Nephron (organoid): ENCODE measurements around the gene SPEM3.
"Not testable (repeated sequence)": the region's sequence is repeated elsewhere in the genome, so short reads cannot be mapped to it uniquely, and the experiment has no call there.

ENCODE experiments used
- H3K27ac Mint-ChIP-seq, 3 experiments: 2 replicates each; pipeline ENCODE4 v1.8.0; 2020; ENCODE audit warnings: mixed read lengths in 3 of 3, mild to moderate bottlenecking in 2 of 3, moderate library complexity in 1 of 3
- H3K27me3 Mint-ChIP-seq: 2 replicates; pipeline ENCODE4 v1.8.0; 2021; ENCODE audit warnings: low read depth, mild to moderate bottlenecking, moderate library complexity, mixed read lengths
- H3K36me3 Mint-ChIP-seq: 2 replicates; pipeline ENCODE4 v1.8.0; 2020; ENCODE audit warnings: low read depth, mixed read lengths
- H3K4me1 Mint-ChIP-seq: 2 replicates; pipeline ENCODE4 v1.8.0; 2020; ENCODE audit warnings: mixed read lengths
- H3K4me3 Mint-ChIP-seq, 3 experiments: 2 replicates each; pipeline ENCODE4 v1.8.0; 2020; ENCODE audit warnings: mild to moderate bottlenecking in 3 of 3, mixed read lengths in 3 of 3, moderate library complexity in 2 of 3
- H3K9me3 Mint-ChIP-seq: 2 replicates; pipeline ENCODE4 v1.8.0; 2020; ENCODE audit warnings: mixed read lengths
- CTCF ChIP-seq, 3 experiments: fragments of 200-600 bp; sonication (generic); IDR thresholded peaks; one replicate each; pipeline ENCODE4 v1.5.0; 2021; ENCODE audit warnings: antibody characterized with exemption in 3 of 3; ENCODE audit not compliant: unreplicated experiment in 3 of 3

Gene SPEM3

GRCh38 chr17:7466318-7466638 lies 37.6 kb downstream of the SPEM3 start:
- H3K4me3 Mint-ChIP-seq = no peak overlapping the region
- H3K36me3 Mint-ChIP-seq = peaks cover 23% of the 10 kb centered on the region
- no peak overlapping the region for H3K27ac Mint-ChIP-seq
- no peaks in the 10 kb centered on the region for H3K9me3 Mint-ChIP-seq
- H3K4me1 Mint-ChIP-seq = peaks cover 11% of the 10 kb centered on the region
- H3K27me3 Mint-ChIP-seq = peaks cover 2% of the 10 kb centered on the region
- no peak for TF ChIP-seq CTCF (IDR thresholded peaks at IDR 0.05; ENCODE audit: unreplicated experiment in 3 of 3)

- H3K36me3 Mint-ChIP-seq = peaks cover 20% of the 10 kb centered on the region
- no peak overlapping the region for H3K4me3 Mint-ChIP-seq
- no peaks in the 10 kb centered on the region for H3K9me3 Mint-ChIP-seq
- H3K27ac Mint-ChIP-seq = peak overlapping the region in 2 of 3 experiments; percentile 33 to 35
- peaks cover 9% of the 10 kb centered on the region for H3K4me1 Mint-ChIP-seq
- no peaks in the 10 kb centered on the region for H3K27me3 Mint-ChIP-seq
- TF ChIP-seq CTCF (IDR thresholded peaks at IDR 0.05; ENCODE audit: unreplicated experiment in 3 of 3) = no peak
These were observed 38.1 kb downstream of the SPEM3 start for GRCh38 chr17:7466639-7467341.

- Mint-ChIP-seq H3K9me3 (no peaks in the 10 kb centered on the region), H3K4me1 (peaks cover 9% of the 10 kb centered on the region), H3K27ac (peak overlapping the region in 2 of 3 experiments; percentile 33 to 35), H3K27me3 (no peaks in the 10 kb centered on the region), H3K36me3 (peaks cover 20% of the 10 kb centered on the region), H3K4me3 (no peak overlapping the region)
- no peak for TF ChIP-seq CTCF (IDR thresholded peaks at IDR 0.05; ENCODE audit: unreplicated experiment in 3 of 3)
These were observed 38.8 kb downstream of the SPEM3 start for GRCh38 chr17:7467498-7467897.

GRCh38 chr17:7468290-7468689 lies 39.6 kb downstream of the SPEM3 start:
- H3K4me1 Mint-ChIP-seq = peaks cover 9% of the 10 kb centered on the region
- peaks cover 20% of the 10 kb centered on the region for H3K36me3 Mint-ChIP-seq
- H3K27me3 Mint-ChIP-seq = no peaks in the 10 kb centered on the region
- TF ChIP-seq CTCF (IDR thresholded peaks at IDR 0.05; ENCODE audit: unreplicated experiment in 3 of 3) = no peak
- H3K4me3 Mint-ChIP-seq = no peak overlapping the region
- H3K27ac Mint-ChIP-seq = peak overlapping the region in 2 of 3 experiments; percentile 27 to 48
- no peaks in the 10 kb centered on the region for H3K9me3 Mint-ChIP-seq

- Mint-ChIP-seq H3K36me3 (peaks cover 16% of the 10 kb centered on the region), H3K4me1 (peaks cover 9% of the 10 kb centered on the region)
These were observed 40.2 kb downstream of the SPEM3 start for GRCh38 chr17:7468804-7469389.

GRCh38 chr17:7469843-7470242 lies 41.2 kb downstream of the SPEM3 start:
- not testable (repeated sequence) for H3K9me3 Mint-ChIP-seq, H3K27ac Mint-ChIP-seq, H3K4me3 Mint-ChIP-seq, H3K4me1 Mint-ChIP-seq, H3K27me3 Mint-ChIP-seq
- H3K36me3 Mint-ChIP-seq = peaks cover 12% of the 10 kb centered on the region

More at GRCh38 chr17:7468804-7469389, 40.2 kb downstream of the SPEM3 start:
- no peak overlapping the region for H3K4me3 Mint-ChIP-seq
- no peak for TF ChIP-seq CTCF (IDR thresholded peaks at IDR 0.05; ENCODE audit: unreplicated experiment in 3 of 3)
- peak overlapping the region in 2 of 3 experiments; percentile 27 to 48 for H3K27ac Mint-ChIP-seq
- H3K27me3 Mint-ChIP-seq = no peaks in the 10 kb centered on the region
- no peaks in the 10 kb centered on the region for H3K9me3 Mint-ChIP-seq

GRCh38 chr17:7470457-7470973 lies 41.9 kb downstream of the SPEM3 start:
- H3K36me3 Mint-ChIP-seq = peaks cover 11% of the 10 kb centered on the region
- not testable (repeated sequence) for H3K27me3 Mint-ChIP-seq, H3K9me3 Mint-ChIP-seq, H3K4me1 Mint-ChIP-seq, H3K4me3 Mint-ChIP-seq, H3K27ac Mint-ChIP-seq
